ENCODE measurements around the gene B9D2. TPM values are rescaled to one million over a fixed set of nuclear protein-coding genes. Genes with fewer than 3 reads are reported as not detected.

Gene B9D2
- total and polyA plus RNA-seq, 2 experiments from 2014 or later, result 2.7 to 7.4 TPM

DNA sequence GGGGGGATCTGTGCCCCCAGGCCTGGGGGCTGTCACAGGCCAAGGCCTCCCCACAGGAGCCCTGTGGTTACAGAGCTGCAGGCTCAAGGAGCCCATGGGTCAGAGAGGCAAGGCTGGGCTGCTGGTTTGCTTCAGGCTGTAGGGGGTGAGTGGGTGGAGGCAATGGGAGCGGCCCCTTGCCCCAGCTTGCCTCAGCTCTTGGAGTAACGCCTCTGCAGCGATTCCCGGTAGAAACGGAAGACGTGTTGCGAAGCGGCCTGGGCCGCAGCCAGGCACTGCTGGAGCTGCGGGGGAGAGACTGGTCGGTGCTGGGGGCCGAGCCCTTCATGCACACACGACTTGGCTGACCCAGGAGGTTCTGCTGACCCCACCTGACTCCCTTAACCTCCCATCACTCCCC lies 22.5 kb upstream of the B9D2 start:
- Mint-ChIP-seq H3K4me3 (no peak overlapping the region), H3K27me3 (ENCODE audit: insufficient read depth, low read depth, poor library complexity) (peaks cover 2% of the 10 kb centered on the region), H3K9me3 (peaks cover 3% of the 10 kb centered on the region; the same call in 1 of the 3 replicates), H3K36me3 (ENCODE audit: low read depth) (peaks cover 41% of the 10 kb centered on the region), H3K4me1 (no peaks in the 10 kb centered on the region), H3K27ac (no peak overlapping the region)
- Histone ChIP-seq H3K27ac (ENCODE audit: low read depth) (no peak overlapping the region), H3K27me3 (ENCODE audit: insufficient read depth) (no peaks in the 10 kb centered on the region), H4K20me1 (replicated peaks; ENCODE audit: insufficient read depth) (0 out of 2 replicates have a peak, but pooled peaks cover 6% of the 10 kb centered on the region), H3K9me2 (ENCODE audit: insufficient read depth) (no peaks in the 10 kb centered on the region), H3K79me2 (replicated peaks; ENCODE audit: insufficient read depth) (no peaks in the 10 kb centered on the region), H3F3A (replicated peaks; ENCODE audit: low read depth) (0 out of 2 replicates have a peak, but pooled peaks cover 4% of the 10 kb centered on the region), H3K36me3 (ENCODE audit: insufficient read depth) (peaks cover 11% of the 10 kb centered on the region; the same call in 1 of the 2 replicates), H3K4me2 (no peak overlapping the region), H3K4me1 (ENCODE audit: insufficient read depth) (no peaks in the 10 kb centered on the region), H2AFZ (no peak overlapping the region), H3K4me3 (no peak overlapping the region)
- DNase-seq (ENCODE audit: low spot score), result no peak
- ATAC-seq, result no peak
- TF ChIP-seq STAT1 (IDR thresholded peaks at IDR 0.05; ENCODE audit: unreplicated experiment), result no peak
- TF ChIP-seq, protein P1, sequence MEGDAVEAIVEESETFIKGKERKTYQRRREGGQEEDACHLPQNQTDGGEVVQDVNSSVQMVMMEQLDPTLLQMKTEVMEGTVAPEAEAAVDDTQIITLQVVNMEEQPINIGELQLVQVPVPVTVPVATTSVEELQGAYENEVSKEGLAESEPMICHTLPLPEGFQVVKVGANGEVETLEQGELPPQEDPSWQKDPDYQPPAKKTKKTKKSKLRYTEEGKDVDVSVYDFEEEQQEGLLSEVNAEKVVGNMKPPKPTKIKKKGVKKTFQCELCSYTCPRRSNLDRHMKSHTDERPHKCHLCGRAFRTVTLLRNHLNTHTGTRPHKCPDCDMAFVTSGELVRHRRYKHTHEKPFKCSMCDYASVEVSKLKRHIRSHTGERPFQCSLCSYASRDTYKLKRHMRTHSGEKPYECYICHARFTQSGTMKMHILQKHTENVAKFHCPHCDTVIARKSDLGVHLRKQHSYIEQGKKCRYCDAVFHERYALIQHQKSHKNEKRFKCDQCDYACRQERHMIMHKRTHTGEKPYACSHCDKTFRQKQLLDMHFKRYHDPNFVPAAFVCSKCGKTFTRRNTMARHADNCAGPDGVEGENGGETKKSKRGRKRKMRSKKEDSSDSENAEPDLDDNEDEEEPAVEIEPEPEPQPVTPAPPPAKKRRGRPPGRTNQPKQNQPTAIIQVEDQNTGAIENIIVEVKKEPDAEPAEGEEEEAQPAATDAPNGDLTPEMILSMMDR (conservative IDR thresholded peaks at IDR 0.05; ENCODE audit: low read depth in 2 of 2), result no peak
- TF ChIP-seq, protein P2, sequence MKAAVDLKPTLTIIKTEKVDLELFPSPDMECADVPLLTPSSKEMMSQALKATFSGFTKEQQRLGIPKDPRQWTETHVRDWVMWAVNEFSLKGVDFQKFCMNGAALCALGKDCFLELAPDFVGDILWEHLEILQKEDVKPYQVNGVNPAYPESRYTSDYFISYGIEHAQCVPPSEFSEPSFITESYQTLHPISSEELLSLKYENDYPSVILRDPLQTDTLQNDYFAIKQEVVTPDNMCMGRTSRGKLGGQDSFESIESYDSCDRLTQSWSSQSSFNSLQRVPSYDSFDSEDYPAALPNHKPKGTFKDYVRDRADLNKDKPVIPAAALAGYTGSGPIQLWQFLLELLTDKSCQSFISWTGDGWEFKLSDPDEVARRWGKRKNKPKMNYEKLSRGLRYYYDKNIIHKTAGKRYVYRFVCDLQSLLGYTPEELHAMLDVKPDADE (IDR thresholded peaks at IDR 0.05), result no peak
- no peak for TF ChIP-seq ZNF114 (CRISPR knock-in tag; IDR thresholded peaks at IDR 0.05)
- TF ChIP-seq NANOG (IDR thresholded peaks at IDR 0.05; ENCODE audit: borderline replicate concordance), result no peak
- TF ChIP-seq EZH2 (IDR thresholded peaks at IDR 0.05; ENCODE audit: low read depth, unreplicated experiment), result no peak
- TF ChIP-seq, protein P3, sequence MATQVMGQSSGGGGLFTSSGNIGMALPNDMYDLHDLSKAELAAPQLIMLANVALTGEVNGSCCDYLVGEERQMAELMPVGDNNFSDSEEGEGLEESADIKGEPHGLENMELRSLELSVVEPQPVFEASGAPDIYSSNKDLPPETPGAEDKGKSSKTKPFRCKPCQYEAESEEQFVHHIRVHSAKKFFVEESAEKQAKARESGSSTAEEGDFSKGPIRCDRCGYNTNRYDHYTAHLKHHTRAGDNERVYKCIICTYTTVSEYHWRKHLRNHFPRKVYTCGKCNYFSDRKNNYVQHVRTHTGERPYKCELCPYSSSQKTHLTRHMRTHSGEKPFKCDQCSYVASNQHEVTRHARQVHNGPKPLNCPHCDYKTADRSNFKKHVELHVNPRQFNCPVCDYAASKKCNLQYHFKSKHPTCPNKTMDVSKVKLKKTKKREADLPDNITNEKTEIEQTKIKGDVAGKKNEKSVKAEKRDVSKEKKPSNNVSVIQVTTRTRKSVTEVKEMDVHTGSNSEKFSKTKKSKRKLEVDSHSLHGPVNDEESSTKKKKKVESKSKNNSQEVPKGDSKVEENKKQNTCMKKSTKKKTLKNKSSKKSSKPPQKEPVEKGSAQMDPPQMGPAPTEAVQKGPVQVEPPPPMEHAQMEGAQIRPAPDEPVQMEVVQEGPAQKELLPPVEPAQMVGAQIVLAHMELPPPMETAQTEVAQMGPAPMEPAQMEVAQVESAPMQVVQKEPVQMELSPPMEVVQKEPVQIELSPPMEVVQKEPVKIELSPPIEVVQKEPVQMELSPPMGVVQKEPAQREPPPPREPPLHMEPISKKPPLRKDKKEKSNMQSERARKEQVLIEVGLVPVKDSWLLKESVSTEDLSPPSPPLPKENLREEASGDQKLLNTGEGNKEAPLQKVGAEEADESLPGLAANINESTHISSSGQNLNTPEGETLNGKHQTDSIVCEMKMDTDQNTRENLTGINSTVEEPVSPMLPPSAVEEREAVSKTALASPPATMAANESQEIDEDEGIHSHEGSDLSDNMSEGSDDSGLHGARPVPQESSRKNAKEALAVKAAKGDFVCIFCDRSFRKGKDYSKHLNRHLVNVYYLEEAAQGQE (IDR thresholded peaks at IDR 0.05; ENCODE audit: unreplicated experiment), result no peak
- no peak for TF ChIP-seq ZNF331 (CRISPR knock-in tag; IDR thresholded peaks at IDR 0.05; ENCODE audit: low read depth)
- TF ChIP-seq POLR2AphosphoS5 (IDR thresholded peaks at IDR 0.05; ENCODE audit: low read depth), result no peak
- TF ChIP-seq, protein P4, sequence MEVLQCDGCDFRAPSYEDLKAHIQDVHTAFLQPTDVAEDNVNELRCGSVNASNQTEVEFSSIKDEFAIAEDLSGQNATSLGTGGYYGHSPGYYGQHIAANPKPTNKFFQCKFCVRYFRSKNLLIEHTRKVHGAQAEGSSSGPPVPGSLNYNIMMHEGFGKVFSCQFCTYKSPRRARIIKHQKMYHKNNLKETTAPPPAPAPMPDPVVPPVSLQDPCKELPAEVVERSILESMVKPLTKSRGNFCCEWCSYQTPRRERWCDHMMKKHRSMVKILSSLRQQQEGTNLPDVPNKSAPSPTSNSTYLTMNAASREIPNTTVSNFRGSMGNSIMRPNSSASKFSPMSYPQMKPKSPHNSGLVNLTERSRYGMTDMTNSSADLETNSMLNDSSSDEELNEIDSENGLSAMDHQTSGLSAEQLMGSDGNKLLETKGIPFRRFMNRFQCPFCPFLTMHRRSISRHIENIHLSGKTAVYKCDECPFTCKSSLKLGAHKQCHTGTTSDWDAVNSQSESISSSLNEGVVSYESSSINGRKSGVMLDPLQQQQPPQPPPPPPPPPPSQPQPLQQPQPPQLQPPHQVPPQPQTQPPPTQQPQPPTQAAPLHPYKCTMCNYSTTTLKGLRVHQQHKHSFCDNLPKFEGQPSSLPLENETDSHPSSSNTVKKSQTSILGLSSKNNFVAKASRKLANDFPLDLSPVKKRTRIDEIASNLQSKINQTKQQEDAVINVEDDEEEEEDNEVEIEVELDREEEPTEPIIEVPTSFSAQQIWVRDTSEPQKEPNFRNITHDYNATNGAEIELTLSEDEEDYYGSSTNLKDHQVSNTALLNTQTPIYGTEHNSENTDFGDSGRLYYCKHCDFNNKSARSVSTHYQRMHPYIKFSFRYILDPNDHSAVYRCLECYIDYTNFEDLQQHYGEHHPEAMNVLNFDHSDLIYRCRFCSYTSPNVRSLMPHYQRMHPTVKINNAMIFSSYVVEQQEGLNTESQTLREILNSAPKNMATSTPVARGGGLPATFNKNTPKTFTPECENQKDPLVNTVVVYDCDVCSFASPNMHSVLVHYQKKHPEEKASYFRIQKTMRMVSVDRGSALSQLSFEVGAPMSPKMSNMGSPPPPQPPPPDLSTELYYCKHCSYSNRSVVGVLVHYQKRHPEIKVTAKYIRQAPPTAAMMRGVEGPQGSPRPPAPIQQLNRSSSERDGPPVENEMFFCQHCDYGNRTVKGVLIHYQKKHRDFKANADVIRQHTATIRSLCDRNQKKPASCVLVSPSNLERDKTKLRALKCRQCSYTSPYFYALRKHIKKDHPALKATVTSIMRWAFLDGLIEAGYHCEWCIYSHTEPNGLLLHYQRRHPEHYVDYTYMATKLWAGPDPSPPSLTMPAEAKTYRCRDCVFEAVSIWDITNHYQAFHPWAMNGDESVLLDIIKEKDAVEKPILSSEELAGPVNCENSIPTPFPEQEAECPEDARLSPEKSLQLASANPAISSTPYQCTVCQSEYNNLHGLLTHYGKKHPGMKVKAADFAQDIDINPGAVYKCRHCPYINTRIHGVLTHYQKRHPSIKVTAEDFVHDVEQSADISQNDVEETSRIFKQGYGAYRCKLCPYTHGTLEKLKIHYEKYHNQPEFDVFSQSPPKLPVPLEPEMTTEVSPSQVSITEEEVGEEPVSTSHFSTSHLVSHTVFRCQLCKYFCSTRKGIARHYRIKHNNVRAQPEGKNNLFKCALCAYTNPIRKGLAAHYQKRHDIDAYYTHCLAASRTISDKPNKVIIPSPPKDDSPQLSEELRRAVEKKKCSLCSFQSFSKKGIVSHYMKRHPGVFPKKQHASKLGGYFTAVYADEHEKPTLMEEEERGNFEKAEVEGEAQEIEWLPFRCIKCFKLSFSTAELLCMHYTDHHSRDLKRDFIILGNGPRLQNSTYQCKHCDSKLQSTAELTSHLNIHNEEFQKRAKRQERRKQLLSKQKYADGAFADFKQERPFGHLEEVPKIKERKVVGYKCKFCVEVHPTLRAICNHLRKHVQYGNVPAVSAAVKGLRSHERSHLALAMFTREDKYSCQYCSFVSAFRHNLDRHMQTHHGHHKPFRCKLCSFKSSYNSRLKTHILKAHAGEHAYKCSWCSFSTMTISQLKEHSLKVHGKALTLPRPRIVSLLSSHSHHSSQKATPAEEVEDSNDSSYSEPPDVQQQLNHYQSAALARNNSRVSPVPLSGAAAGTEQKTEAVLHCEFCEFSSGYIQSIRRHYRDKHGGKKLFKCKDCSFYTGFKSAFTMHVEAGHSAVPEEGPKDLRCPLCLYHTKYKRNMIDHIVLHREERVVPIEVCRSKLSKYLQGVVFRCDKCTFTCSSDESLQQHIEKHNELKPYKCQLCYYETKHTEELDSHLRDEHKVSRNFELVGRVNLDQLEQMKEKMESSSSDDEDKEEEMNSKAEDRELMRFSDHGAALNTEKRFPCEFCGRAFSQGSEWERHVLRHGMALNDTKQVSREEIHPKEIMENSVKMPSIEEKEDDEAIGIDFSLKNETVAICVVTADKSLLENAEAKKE (CRISPR knock-in tag; IDR thresholded peaks at IDR 0.05), result no peak
- TF ChIP-seq JUNB (IDR thresholded peaks at IDR 0.05; ENCODE audit: unreplicated experiment), result no peak
